Fibroblast of peridontal ligament (primary cell): ENCODE results near the gene ADRM1.
A peak's percentile ranks its signal among the peaks of the same experiment; 100 is the strongest.

Experiments
- DNase-seq: peaks from one replicate; pipeline ENCODE4 v3.0.0-alpha.2; 2010; ENCODE audit errors: extremely low read depth

Gene ADRM1

DNA sequence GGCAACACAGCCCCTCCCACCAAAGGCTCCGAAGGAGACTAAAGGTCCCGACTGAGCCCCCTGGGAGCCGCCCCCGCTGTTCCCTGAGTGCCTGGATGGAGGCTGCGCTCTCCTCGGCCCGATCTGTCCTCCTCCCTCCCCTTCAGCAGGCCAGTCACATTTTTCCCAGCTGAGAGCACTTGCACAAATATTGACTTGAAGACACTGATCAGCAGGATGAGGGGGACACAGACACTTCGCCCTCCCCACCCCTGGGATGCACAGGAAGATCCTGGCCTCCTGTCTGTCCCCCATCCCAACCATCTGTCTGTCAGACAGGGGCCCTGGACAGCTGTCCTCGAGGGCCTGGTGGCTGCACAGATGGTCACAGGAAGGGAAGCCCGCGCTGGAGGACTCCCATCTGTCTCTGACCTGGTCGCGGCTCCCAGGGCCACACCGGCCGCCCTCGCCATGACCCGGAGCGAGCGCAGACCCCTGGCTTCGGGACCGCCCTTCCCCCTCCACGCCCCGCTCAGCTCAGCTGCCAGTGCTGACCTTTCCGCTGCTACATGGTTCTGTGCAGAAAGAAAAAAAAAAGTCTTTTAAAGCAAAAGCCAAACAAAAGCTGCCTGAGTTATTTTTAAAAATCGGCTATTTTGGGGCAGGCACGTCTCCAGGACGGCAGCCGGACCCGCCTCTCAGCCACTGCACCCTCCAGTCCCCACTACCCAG is 53.2 kb downstream of the ADRM1 start:
- peak; percentile 25 for DNase-seq

DNA sequence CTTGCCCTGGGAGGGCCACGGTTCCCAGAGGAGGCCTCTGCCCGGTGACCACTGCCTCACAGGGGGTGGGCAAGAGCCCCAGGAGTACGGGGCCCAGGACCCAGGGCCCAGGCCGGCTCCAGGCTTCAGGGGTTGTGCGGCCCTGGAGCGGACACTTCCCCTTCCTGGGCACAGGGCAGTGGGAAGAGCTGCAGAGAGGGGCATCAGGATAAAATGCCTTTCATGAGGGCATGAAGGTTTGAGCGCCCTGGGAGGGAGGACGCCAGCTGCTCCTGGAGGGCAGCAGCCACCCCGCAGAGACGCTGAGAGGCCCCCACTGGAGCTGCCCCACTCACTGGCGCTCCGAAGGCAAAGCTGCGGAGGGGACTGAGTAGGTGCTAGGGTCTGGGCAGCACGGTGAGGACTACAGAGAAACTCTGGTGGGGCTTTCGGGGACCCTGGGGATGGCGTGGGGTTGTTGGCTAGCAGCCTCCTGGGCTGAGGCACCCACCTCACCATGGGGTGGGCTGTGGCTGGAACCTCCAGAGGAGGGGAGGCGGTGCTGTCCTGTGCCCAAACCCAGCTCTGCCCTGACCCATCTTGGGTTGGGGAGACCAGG is 53.9 kb downstream of the ADRM1 start:
- DNase-seq = no peak

DNA sequence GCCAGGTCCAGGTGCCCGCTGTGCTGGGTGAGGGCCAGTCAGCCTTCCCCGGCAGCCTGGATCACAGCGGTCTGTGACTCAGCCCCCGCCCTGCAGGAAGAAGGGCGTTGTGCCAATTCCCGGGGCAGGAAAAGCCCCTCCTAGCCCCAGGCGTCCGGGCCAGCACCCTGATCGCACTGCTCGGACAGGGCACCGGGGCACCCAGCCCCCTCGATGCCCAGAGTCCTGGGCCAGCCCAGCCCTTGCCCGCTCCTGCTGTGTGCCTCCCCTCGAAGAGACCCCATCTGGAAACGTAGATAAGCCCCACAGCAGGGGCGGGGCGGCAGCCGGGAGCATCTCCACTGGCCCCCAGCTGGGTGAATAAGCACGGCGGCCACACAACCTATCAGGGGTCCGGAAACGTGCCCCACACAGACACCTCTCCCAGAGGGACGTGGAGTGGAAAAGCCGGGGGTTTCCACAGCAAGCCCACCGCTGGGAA is 54.4 kb downstream of the ADRM1 start:
- peak; percentile 43 for DNase-seq

- no peak for DNase-seq
These were observed 54.9 kb downstream of the ADRM1 start for GRCh38 chr20:62357681-62358080.
